Measurements from ENCODE around the gene KPNA1. TPM values are rescaled to one million over a fixed set of nuclear protein-coding genes. Genes with fewer than 3 reads are reported as not detected.
A peak's percentile ranks its signal among the peaks of the same experiment; 100 is the strongest.

KPNA1 gene
- total and polyA plus RNA-seq, 2 experiments from 2014 or later, result 34.0 to 62.6 TPM

DNA sequence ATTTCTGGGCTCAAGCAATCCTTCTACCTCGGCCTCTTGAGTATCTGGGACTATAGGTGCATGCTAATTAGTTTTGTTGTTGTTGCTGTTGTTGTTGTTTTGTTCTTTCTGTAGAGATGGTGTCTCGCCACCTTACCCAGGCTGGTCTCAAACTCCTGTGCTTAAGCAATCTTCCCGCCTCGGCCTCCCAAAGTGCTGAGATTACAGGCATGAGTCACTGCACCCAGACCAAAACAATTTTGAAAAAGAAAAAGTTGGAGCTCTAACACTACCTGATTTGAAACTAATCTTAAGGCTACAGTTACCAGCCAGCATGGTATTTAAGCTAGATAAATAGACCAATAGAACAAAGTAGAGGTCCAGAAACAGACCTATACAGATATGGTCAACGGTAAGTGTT, 29.8 kb downstream of the KPNA1 start:
- H3F3A ChIP-seq (ENCODE audit: insufficient read depth), result peaks cover 22% of the 10 kb centered on the region
- no peak overlapping the region for H3K9ac ChIP-seq
- WGBS, 2 experiments (ENCODE audit: low coverage in 1 of 2, low lambda C conversion rate in 2 of 2, missing lambda C conversion rate in 2 of 2), result 65% methylated on average over 5 of the region's 5 CpGs
- peak overlapping the region; percentile 10 for H3K4me2 ChIP-seq (ENCODE audit: unreplicated experiment)
- peaks cover 23% of the 10 kb centered on the region for H4K20me1 ChIP-seq (ENCODE audit: insufficient read depth)
- H3K4me1 ChIP-seq (ENCODE audit: insufficient read depth), result peaks cover 35% of the 10 kb centered on the region
- H3K9me3 ChIP-seq (ENCODE audit: low read depth), result no peaks in the 10 kb centered on the region
- H2AFZ ChIP-seq, result no peak overlapping the region
- no peak for TF ChIP-seq EZH2phosphoT487 (IDR thresholded peaks at IDR 0.05; ENCODE audit: insufficient read depth, low read depth)
- no peak for TF ChIP-seq EZH2 (IDR thresholded peaks at IDR 0.05; ENCODE audit: insufficient read depth, poor library complexity, severe bottlenecking)
- H3K9me2 ChIP-seq (ENCODE audit: insufficient read depth), result no peaks in the 10 kb centered on the region
- DNase-seq, result peak; percentile 67
- no peak overlapping the region for H3K27ac ChIP-seq
- H3K27me3 ChIP-seq (replicated peaks; ENCODE audit: insufficient read depth), result no peaks in the 10 kb centered on the region
- 0 out of 2 replicates have a peak, but pooled peaks cover 4% of the 10 kb centered on the region for H3K36me3 ChIP-seq (ENCODE audit: low read depth)
- no peak overlapping the region for H3K4me3 ChIP-seq
- in situ Hi-C loops (cut with MboI), result no loop called here
- H3K79me2 ChIP-seq (ENCODE audit: insufficient read depth), result peaks cover 97% of the 10 kb centered on the region

- Histone ChIP-seq H3K27ac (no peak overlapping the region), H4K20me1 (ENCODE audit: insufficient read depth) (peaks cover 33% of the 10 kb centered on the region), H3K9me2 (ENCODE audit: insufficient read depth) (no peaks in the 10 kb centered on the region), H3K27me3 (replicated peaks; ENCODE audit: insufficient read depth) (no peaks in the 10 kb centered on the region), H3F3A (ENCODE audit: insufficient read depth) (peaks cover 22% of the 10 kb centered on the region), H3K4me1 (ENCODE audit: insufficient read depth) (peaks cover 35% of the 10 kb centered on the region), H3K4me3 (no peak overlapping the region), H2AFZ (no peak overlapping the region), H3K9ac (no peak overlapping the region), H3K79me2 (ENCODE audit: insufficient read depth) (peaks cover 98% of the 10 kb centered on the region), H3K9me3 (ENCODE audit: low read depth) (no peaks in the 10 kb centered on the region), H3K4me2 (ENCODE audit: unreplicated experiment) (no peak overlapping the region), H3K36me3 (ENCODE audit: low read depth) (no peaks in the 10 kb centered on the region)
- 96 to 100% methylated on average over 3 of the region's 3 CpGs for WGBS, 2 experiments (ENCODE audit: low coverage in 1 of 2, low lambda C conversion rate in 2 of 2, missing lambda C conversion rate in 2 of 2)
- in situ Hi-C loops (cut with MboI), result no loop called here
- TF ChIP-seq EZH2 (IDR thresholded peaks at IDR 0.05; ENCODE audit: insufficient read depth, poor library complexity, severe bottlenecking) (no peak), EZH2phosphoT487 (IDR thresholded peaks at IDR 0.05; ENCODE audit: insufficient read depth, low read depth) (no peak)
- DNase-seq, result no peak
Measured at GRCh38 chr3:122481390-122481789, 33.3 kb downstream of the KPNA1 start.

DNA sequence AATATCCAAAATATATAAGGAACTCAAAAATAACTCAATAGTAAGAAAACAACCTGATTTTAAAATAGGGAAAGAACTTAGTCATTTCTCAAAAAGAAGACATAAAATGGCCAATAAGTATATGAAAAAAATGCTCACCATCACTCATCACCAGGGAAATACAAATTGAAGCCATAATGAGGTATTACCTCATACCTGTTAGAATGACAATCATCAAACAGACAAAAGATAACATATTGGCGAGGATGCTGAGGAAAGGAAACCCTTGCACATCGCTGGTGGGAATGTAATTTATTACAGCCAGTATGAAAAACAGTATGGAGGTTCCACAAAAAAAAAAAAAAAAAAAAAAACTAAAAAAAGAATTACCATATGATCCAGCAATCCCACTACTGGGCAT, 38.2 kb downstream of the KPNA1 start:
- H3K27me3 ChIP-seq (replicated peaks; ENCODE audit: insufficient read depth), result no peaks in the 10 kb centered on the region
- H3F3A ChIP-seq (ENCODE audit: insufficient read depth), result no peaks in the 10 kb centered on the region
- H3K9ac ChIP-seq, result no peak overlapping the region
- peaks cover 42% of the 10 kb centered on the region for H4K20me1 ChIP-seq (ENCODE audit: insufficient read depth)
- no peak overlapping the region for H3K4me3 ChIP-seq
- peaks cover 100% of the 10 kb centered on the region for H3K79me2 ChIP-seq (ENCODE audit: insufficient read depth)
- in situ Hi-C loops (cut with MboI), result no loop called here
- H3K4me1 ChIP-seq (ENCODE audit: insufficient read depth), result peaks cover 9% of the 10 kb centered on the region; the same call in 1 of the 2 replicates
- H3K36me3 ChIP-seq (ENCODE audit: low read depth), result no peaks in the 10 kb centered on the region
- H3K4me2 ChIP-seq (ENCODE audit: unreplicated experiment), result no peak overlapping the region
- 98 to 100% methylated on average over 2 of the region's 2 CpGs for WGBS, 2 experiments (ENCODE audit: low coverage in 1 of 2, low lambda C conversion rate in 2 of 2, missing lambda C conversion rate in 2 of 2)
- H2AFZ ChIP-seq, result no peak overlapping the region
- no peak for TF ChIP-seq EZH2phosphoT487 (IDR thresholded peaks at IDR 0.05; ENCODE audit: insufficient read depth, low read depth)
- TF ChIP-seq EZH2 (IDR thresholded peaks at IDR 0.05; ENCODE audit: insufficient read depth, poor library complexity, severe bottlenecking), result no peak
- H3K9me2 ChIP-seq (ENCODE audit: insufficient read depth), result no peaks in the 10 kb centered on the region
- H3K9me3 ChIP-seq (ENCODE audit: low read depth), result no peaks in the 10 kb centered on the region
- no peak overlapping the region for H3K27ac ChIP-seq
- DNase-seq, result no peak

- no peaks in the 10 kb centered on the region for H3K9me3 ChIP-seq (ENCODE audit: low read depth)
- peaks cover 44% of the 10 kb centered on the region for H4K20me1 ChIP-seq (ENCODE audit: insufficient read depth)
- no peak for TF ChIP-seq EZH2 (IDR thresholded peaks at IDR 0.05; ENCODE audit: insufficient read depth, poor library complexity, severe bottlenecking)
- no peak for TF ChIP-seq EZH2phosphoT487 (IDR thresholded peaks at IDR 0.05; ENCODE audit: insufficient read depth, low read depth)
- no peaks in the 10 kb centered on the region for H3F3A ChIP-seq (ENCODE audit: insufficient read depth)
- no peak overlapping the region for H3K4me2 ChIP-seq (ENCODE audit: unreplicated experiment)
- H3K27ac ChIP-seq, result no peak overlapping the region
- WGBS, 2 experiments (ENCODE audit: low coverage in 1 of 2, low lambda C conversion rate in 2 of 2, missing lambda C conversion rate in 2 of 2), result 96 to 98% methylated on average over 2 of the region's 2 CpGs
- H3K9me2 ChIP-seq (ENCODE audit: insufficient read depth), result no peaks in the 10 kb centered on the region
- peaks cover 9% of the 10 kb centered on the region; the same call in 1 of the 2 replicates for H3K4me1 ChIP-seq (ENCODE audit: insufficient read depth)
- H3K9ac ChIP-seq, result no peak overlapping the region
- peaks cover 100% of the 10 kb centered on the region for H3K79me2 ChIP-seq (ENCODE audit: insufficient read depth)
- no peak overlapping the region for H2AFZ ChIP-seq
- no peak overlapping the region for H3K4me3 ChIP-seq
- H3K27me3 ChIP-seq (replicated peaks; ENCODE audit: insufficient read depth), result no peaks in the 10 kb centered on the region
- DNase-seq, result no peak
- in situ Hi-C loops (cut with MboI), result no loop called here
- H3K36me3 ChIP-seq (ENCODE audit: low read depth), result no peaks in the 10 kb centered on the region
Measured at GRCh38 chr3:122475316-122475715, 39.4 kb downstream of the KPNA1 start.

DNA sequence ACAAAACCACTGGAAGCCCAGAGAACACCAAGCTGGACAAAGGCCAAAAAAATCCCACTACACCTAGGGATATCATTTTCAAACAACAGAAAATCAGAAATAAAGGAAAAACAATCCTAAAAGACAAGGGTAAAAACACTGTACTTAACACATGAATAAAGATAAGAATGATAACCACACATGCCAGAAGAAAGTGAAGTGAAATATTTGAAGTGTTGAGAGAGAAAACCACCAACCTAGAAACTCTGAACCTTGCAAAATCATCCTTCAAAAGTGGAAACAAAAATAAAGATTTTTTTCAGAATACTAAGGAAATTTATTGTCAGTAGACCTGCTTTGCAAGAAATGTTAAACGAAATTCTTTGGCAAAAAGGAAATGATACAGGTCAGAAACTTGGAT, 45.1 kb downstream of the KPNA1 start:
- in situ Hi-C loops (cut with MboI), result loop anchor here (25.0 kb wide), 1 partner anchor 218 kb away; the partner anchor contains the start of gene PARP14
- DNase-seq, result no peak

More for the DNA sequence above, 45.1 kb downstream of the KPNA1 start:
- Histone ChIP-seq H3F3A (ENCODE audit: insufficient read depth) (no peaks in the 10 kb centered on the region), H3K9me2 (ENCODE audit: insufficient read depth) (no peaks in the 10 kb centered on the region), H3K9me3 (ENCODE audit: low read depth) (no peaks in the 10 kb centered on the region), H3K4me2 (ENCODE audit: unreplicated experiment) (no peak overlapping the region), H3K9ac (no peak overlapping the region), H3K4me3 (no peak overlapping the region), H4K20me1 (ENCODE audit: insufficient read depth) (peaks cover 37% of the 10 kb centered on the region), H3K36me3 (ENCODE audit: low read depth) (peaks cover 17% of the 10 kb centered on the region), H3K79me2 (ENCODE audit: insufficient read depth) (peaks cover 100% of the 10 kb centered on the region), H3K27me3 (replicated peaks; ENCODE audit: insufficient read depth) (no peaks in the 10 kb centered on the region), H3K27ac (no peak overlapping the region), H3K4me1 (ENCODE audit: insufficient read depth) (peaks cover under 1% of the 10 kb centered on the region; the same call in 1 of the 2 replicates), H2AFZ (no peak overlapping the region)
- TF ChIP-seq EZH2 (IDR thresholded peaks at IDR 0.05; ENCODE audit: insufficient read depth, poor library complexity, severe bottlenecking) (no peak), EZH2phosphoT487 (IDR thresholded peaks at IDR 0.05; ENCODE audit: insufficient read depth, low read depth) (no peak)
- whole genome bisulfite sequencing, 2 experiments (ENCODE audit: low coverage in 1 of 2, low lambda C conversion rate in 2 of 2, missing lambda C conversion rate in 2 of 2), result 96 to 98% methylated on average over 1 of the region's 1 CpG

All from GM23248 (cell line).